Measurements from ENCODE around the gene ELAC2. TPM values are rescaled to one million over a fixed set of nuclear protein-coding genes. Genes with fewer than 3 reads are reported as not detected.

ELAC2 gene
- polyA plus RNA-seq, 1 experiment: 71.0 TPM

DNA sequence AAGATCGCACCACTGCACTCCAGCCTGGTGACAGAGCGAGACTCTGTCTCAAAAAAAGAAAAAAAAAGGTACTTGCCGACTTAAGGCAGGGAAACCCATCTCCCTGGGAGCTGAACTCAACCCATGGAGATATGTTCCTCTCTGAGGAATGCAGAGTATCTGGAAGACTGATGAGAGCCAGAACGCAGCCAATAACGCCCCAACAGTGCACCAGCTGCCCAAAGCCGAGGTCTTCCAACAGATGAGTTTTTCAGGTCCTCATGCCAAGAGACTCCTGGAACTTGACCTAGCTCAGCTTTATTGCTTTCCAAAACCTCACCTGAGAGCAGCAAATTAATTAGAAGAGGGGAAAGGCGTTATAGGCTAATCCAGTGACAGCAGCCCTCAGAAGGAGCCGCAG, 9.4 kb downstream of the ELAC2 start:
- DNase-seq (ENCODE audit: low read depth): no peak
- ChIA-PET CTCF (interaction anchor here (0.6 to 2.0 kb wide), 4 partner anchors 9 to 595 kb away, joined by 3 to 4 read pairs (median 3); no protein-coding TSS in a partner anchor), POLR2A (no interaction called here)
- no peak for TF ChIP-seq CTCF (IDR thresholded peaks at IDR 0.05; ENCODE audit: insufficient read depth, low read depth, low read length)
- Histone ChIP-seq H3K36me3 (ENCODE audit: control insufficient read depth, insufficient read depth, low read length) (peaks cover 23% of the 10 kb centered on the region), H3K4me3 (ENCODE audit: low read depth, low read length) (no peak overlapping the region), H3K27me3 (ENCODE audit: control insufficient read depth, insufficient read depth, low read length) (no peaks in the 10 kb centered on the region)

DNA sequence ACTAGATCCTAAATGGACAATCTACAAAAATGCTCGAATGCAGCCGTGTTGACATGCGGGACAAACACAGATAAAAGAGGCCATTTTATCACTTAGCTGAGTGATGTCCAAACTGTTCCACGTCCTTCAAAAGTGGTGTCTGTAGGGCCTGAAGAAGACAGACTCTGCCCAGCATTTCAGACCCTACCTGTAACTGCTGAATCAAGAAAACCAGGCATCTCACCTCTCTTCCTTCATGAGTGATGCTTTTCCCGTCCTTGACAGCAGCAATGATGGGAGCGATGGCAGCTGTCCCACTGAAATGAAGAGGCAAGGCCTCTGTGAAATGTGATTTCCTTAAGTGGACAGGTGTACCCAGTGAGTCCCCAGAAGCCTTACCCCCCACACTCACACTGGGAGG, 12.3 kb downstream of the ELAC2 start:
- TF ChIP-seq CTCF (IDR thresholded peaks at IDR 0.05; ENCODE audit: insufficient read depth, low read depth, low read length): no peak
- peaks cover 30% of the 10 kb centered on the region for H3K36me3 ChIP-seq (ENCODE audit: control insufficient read depth, insufficient read depth, low read length)
- CTCF ChIA-PET: interaction anchor here (1.3 to 4.4 kb wide), 3 partner anchors 14 to 24 kb away, joined by 5 to 28 read pairs (median 11); partner anchors contain the start of gene ELAC2
- no peak for DNase-seq (ENCODE audit: low read depth)
- POLR2A ChIA-PET: no interaction called here
- H3K27me3 ChIP-seq (ENCODE audit: control insufficient read depth, insufficient read depth, low read length): no peaks in the 10 kb centered on the region
- H3K4me3 ChIP-seq (ENCODE audit: low read depth, low read length): no peak overlapping the region

DNA sequence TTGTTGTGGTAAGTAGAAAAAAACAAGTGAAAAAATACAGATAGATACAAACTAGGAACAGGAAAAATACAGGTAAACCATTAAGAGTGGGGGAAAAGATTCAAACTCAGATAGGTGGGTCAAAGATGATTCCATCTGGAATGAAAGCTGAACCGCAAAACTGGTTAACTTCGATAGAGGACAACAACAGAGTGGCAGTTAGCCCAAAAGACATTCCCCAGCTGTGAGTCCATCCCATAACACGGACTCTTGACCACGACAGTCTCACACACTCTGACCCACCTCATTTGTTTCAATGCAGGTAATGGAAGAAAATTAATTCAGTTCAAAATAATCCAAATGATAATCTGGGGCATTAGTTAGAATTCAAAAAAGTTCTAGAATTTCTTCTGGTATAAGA, 13.5 kb downstream of the ELAC2 start:
- no peak for DNase-seq (ENCODE audit: low read depth)
- ChIA-PET POLR2A (no interaction called here), CTCF (interaction anchor here (0.5 to 4.4 kb wide), 10 partner anchors 10 to 824 kb away, joined by 3 to 29 read pairs (median 10); partner anchors contain the start of genes ELAC2 and MYOCD)
- no peak for TF ChIP-seq CTCF (IDR thresholded peaks at IDR 0.05; ENCODE audit: insufficient read depth, low read depth, low read length)
- Histone ChIP-seq H3K27me3 (ENCODE audit: control insufficient read depth, insufficient read depth, low read length) (no peaks in the 10 kb centered on the region), H3K4me3 (ENCODE audit: low read depth, low read length) (no peak overlapping the region), H3K36me3 (ENCODE audit: control insufficient read depth, insufficient read depth, low read length) (peaks cover 37% of the 10 kb centered on the region)

GRCh38 chr17:13003927-13004326, 13.9 kb downstream of the ELAC2 start:
- CTCF ChIA-PET: interaction anchor here (0.6 to 4.4 kb wide), 10 partner anchors 11 to 823 kb away, joined by 3 to 29 read pairs (median 10); partner anchors contain the start of genes ELAC2 and MYOCD
- Histone ChIP-seq H3K27me3 (ENCODE audit: control insufficient read depth, insufficient read depth, low read length) (no peaks in the 10 kb centered on the region), H3K4me3 (ENCODE audit: low read depth, low read length) (no peak overlapping the region), H3K36me3 (ENCODE audit: control insufficient read depth, insufficient read depth, low read length) (peaks cover 39% of the 10 kb centered on the region)
- POLR2A ChIA-PET: no interaction called here
- no peak for DNase-seq (ENCODE audit: low read depth)
- no peak for TF ChIP-seq CTCF (IDR thresholded peaks at IDR 0.05; ENCODE audit: insufficient read depth, low read depth, low read length)

- POLR2A ChIA-PET: no interaction called here
Measured at GRCh38 chr17:13003454-13003851, 14.4 kb downstream of the ELAC2 start.

More at GRCh38 chr17:13003454-13003851, 14.4 kb downstream of the ELAC2 start:
- Histone ChIP-seq H3K27me3 (ENCODE audit: control insufficient read depth, insufficient read depth, low read length) (no peaks in the 10 kb centered on the region), H3K36me3 (ENCODE audit: control insufficient read depth, insufficient read depth, low read length) (peaks cover 38% of the 10 kb centered on the region), H3K4me3 (ENCODE audit: low read depth, low read length) (no peak overlapping the region)
- CTCF ChIA-PET: interaction anchor here (0.6 to 4.4 kb wide), 11 partner anchors 11 to 823 kb away, joined by 3 to 29 read pairs (median 10); partner anchors contain the start of genes ELAC2 and MYOCD
- no peak for DNase-seq (ENCODE audit: low read depth)
- TF ChIP-seq CTCF (IDR thresholded peaks at IDR 0.05; ENCODE audit: insufficient read depth, low read depth, low read length): no peak

Measured in BJ (cell line).